GM18499 (cell line): ENCODE measurements around the gene DVL1.
"Not testable (repeated sequence)": the region's sequence is repeated elsewhere in the genome, so short reads cannot be mapped to it uniquely, and the experiment has no call there.

Experiments
- ATAC-seq: cut with Tn5 transposase; IDR thresholded peaks from one replicate; pipeline ENCODE4 v1.9.1; 2021; ENCODE audit warnings: moderate number of reproducible peaks; ENCODE audit not compliant: insufficient read depth, unreplicated experiment

Gene DVL1

GRCh38 chr1:1330366-1331067 is 18.7 kb downstream of the DVL1 start:
- ATAC-seq, result no peak

GRCh38 chr1:1329304-1330210 is 19.7 kb downstream of the DVL1 start:
- no peak for ATAC-seq

DNA sequence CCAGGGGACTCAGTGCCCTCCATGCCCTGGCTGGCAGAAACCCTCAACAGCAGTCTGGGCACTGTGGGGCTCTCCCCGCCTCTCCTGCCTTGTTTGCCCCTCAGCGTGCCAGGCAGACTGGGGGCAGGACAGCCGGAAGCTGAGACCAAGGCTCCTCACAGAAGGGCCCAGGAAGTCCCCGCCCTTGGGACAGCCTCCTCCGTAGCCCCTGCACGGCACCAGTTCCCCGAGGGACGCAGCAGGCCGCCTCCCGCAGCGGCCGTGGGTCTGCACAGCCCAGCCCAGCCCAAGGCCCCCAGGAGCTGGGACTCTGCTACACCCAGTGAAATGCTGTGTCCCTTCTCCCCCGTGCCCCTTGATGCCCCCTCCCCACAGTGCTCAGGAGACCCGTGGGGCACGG is 21.0 kb downstream of the DVL1 start:
- no peak for ATAC-seq

DNA sequence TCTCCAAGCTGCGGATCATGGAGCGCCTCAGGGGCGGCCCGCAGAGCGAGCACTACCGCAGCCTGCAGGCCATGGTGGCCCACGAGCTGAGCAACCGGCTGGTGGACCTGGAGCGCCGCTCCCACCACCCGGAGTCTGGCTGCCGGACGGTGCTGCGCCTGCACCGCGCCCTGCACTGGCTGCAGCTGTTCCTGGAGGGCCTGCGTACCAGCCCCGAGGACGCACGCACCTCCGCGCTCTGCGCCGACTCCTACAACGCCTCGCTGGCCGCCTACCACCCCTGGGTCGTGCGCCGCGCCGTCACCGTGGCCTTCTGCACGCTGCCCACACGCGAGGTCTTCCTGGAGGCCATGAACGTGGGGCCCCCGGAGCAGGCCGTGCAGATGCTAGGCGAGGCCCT is 21.9 kb downstream of the DVL1 start:
- no peak for ATAC-seq

- ATAC-seq, result no peak
Observed at GRCh38 chr1:1326075-1326605, 23.1 kb downstream of the DVL1 start.

DNA sequence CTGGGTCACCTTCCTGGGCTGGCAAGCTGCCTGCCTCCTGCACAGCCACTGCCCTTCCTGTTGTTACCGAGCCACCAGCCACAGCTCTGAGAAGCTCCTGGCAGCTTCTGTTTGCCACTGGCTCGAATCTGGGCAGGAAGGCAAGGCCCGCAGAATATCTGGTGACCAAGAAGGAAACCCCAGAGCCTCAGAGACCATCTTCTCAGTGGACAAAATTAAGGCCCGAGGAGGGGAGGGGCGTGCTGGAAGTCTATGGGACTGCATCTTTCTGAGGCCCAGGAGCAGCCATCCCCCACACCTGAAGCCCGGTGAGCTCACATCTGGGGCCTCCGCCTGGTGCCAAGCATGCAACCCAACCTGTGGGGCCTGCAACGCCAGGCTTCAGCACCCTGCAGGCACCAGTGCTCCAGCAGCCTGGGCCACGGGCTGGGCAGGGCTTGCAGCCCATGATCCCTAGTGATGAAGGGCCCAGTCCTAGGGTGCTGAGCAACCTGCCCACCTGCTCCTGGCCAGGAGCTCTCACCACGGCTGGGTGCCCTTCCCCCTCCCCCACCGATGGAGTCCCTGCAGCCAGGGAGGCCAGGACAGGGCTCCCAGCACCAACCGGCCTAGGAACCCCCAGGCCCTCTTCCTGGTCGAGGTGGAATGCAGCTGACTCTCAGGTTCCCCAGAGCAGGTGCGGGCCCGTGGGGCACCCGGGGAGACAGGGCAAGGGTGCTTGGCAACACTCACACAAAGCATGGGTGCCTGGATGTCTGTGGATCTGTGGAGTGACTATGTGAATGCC is 23.7 kb downstream of the DVL1 start:
- no peak for ATAC-seq

GRCh38 chr1:1324524-1325287 is 24.5 kb downstream of the DVL1 start, which contains the start of the genes CPTP and INTS11:
Gene CPTP, plus strand, starts transcription at chr1:1324802. Its CDS starts 2,109 bp downstream, at chr1:1326911.
Gene INTS11, minus strand, starts transcription at chr1:1324660. Its CDS starts 52 bp downstream, at chr1:1324608.
- ATAC-seq, result peak; percentile 64

GRCh38 chr1:1324084-1324523 is 25.1 kb downstream of the DVL1 start:
- ATAC-seq, result peak; percentile 27

DNA sequence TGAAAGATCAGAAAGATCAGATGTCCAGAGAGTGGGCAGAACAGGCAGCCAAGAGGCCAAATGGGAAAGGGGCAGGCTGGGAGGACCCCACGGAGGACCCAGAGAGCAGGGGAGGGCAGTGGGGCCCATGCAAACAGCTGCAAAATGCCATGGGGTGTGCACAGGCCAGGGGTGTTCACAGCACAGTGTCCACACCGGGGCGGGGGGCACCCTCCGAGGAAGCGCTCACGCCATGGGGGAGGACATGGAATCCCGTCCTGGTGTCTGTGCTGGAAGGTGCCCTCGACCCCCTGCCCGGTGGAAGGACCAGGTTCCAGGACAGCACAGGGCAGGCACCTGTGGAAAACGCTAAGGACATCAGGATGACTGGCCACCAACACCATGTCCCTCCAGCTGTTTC is 26.3 kb downstream of the DVL1 start:
- ATAC-seq, result no peak

DNA sequence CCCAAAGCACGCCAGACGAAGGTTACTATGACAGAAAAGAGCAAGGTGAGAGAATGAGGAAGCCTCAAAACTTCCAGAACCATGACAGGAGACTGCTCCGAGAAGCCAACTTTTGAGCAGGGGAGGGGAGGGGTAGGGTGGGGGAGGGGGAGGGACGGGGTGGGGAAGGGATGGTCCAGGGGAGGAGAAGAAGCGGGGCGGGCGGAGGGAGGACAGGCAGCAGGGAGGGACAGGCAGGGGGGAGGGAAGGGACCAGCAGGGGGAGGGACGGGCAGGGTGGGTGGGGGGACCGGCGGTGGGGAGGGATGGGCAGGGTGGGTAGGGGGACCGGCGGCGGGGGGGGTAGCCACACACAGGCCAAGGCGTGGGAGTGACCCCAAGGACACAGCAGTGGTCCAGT is 26.8 kb downstream of the DVL1 start:
- no peak for ATAC-seq

DNA sequence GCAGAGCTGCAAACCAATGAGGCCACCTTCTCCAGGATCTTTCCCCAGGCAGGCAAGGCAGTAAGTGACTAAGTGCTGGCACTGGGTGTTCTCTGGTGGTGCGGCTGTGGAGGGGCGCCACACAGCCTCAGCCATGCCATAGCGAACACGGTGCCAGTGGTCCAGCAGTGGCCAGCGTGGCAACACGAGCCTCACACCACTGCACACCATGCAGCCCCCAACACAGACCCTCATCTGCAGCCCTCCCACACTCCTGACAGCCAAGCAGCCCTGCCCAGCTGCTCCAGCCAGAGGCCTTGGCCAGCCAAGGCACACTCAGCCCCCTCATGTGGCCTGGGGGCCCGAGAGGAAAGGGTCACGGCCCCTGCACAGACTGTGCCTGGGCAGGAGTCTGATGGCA is 27.7 kb downstream of the DVL1 start:
- ATAC-seq, result no peak

DNA sequence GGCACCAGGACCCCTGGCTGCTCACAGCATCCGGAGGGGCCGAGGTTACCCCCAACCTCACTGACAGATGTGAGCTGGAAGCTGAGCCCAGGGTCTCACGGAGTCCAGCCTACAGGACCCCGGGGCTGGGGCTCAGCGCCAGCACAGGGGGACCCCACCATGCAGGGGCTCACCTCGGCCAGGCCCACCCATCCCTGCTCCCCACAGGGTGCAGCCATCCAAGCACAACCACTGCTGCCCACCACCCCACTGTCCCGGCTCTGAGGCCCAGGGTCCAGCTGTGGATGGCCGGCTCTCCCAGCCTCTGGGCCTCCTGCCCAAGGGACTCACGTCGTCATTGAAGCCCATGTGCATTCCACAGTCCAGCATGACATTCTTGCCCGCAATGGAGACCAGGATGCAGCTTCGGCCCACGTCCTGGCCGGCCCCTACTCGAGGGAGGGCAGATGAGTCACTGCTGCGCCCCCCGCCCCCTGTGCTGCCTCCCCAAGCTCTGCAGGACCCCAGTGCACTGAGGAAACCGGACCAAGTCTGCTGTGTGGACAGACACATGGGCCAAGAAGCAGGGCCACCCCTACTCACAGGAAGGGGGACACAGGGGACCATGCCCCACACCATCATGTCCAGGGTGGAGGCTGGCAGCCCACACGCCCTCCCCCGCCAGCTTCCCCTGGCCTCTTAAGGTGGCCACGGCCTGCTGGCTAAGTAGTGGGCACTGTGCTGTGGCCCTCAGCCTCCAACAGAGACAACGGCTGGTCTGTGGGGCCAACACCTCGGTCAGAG is 28.4 kb downstream of the DVL1 start:
- ATAC-seq, result no peak

DNA sequence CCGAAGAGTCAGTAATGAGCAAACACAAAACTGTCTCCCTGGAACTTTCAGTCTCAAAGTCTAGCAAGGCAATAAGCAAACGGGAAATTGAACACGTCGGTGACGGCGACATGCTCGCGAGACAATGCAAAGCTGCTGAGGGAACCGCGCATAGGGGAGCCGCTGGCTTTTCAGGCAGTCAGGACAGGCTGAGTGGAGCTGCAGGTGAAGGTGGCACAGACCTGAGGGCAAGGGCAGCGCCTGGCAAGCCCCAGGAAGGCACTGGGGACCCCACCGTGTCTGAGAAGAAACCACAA is 29.6 kb downstream of the DVL1 start:
- no peak for ATAC-seq

GRCh38 chr1:1318777-1319645 is 30.2 kb downstream of the DVL1 start:
- no peak for ATAC-seq

DNA sequence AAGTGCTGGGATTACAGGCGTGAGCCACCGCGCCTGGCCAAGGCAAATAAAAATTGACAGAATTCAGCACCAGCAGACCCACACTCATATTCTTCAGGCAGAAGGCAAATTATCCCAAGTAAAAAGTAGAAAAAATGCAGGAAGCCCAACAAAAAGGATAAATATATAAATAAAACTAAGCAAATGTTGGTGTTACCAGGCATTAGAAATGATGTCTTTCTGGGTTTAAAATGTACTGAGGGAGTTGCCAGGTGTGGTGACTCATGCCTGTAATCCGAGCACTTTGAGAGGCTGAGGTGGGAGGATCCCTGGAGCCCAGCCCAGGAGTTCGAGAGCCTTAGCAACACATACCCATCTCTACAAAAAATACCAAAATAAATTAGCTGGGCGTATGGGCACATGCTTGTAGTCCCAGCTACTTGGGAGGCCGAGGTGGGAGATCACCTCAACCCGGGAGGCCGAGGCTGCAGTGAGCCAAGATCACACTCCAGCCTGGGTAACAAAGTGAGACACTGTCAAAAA is 31.0 kb downstream of the DVL1 start:
- ATAC-seq, result no peak

DNA sequence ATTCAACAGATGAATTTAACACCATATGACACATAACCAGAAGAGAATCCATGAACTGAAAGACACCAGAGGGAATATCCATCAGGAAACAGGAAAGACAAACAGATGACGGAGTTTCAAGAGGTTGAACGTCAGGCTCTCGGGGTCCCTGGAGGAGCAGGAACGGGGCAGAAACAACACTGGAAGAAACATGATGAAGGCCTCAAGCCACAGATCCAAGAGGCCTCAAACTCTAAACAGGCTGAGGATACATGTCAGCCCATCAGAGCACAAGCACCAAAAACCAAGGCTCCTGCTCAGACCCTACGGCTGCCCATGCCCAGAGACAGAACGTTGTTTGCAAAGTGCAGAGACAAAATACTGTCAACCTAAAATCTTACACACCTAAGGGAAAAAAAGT is 31.8 kb downstream of the DVL1 start:
- no peak for ATAC-seq

GRCh38 chr1:1316199-1316598 is 33.0 kb downstream of the DVL1 start:
- not testable (repeated sequence) for ATAC-seq

- no peak for ATAC-seq
Observed at GRCh38 chr1:1315435-1315954, 33.7 kb downstream of the DVL1 start.
